Central memory CD4-positive, alpha-beta T cell (primary cell): ENCODE results near the gene GAK.
"Not testable (repeated sequence)": the region's sequence is repeated elsewhere in the genome, so short reads cannot be mapped to it uniquely, and the experiment has no call there.

ENCODE experiments used
- DNase-seq: peaks from one replicate; pipeline ENCODE4 v3.0.0; 2022

The GAK gene

DNA sequence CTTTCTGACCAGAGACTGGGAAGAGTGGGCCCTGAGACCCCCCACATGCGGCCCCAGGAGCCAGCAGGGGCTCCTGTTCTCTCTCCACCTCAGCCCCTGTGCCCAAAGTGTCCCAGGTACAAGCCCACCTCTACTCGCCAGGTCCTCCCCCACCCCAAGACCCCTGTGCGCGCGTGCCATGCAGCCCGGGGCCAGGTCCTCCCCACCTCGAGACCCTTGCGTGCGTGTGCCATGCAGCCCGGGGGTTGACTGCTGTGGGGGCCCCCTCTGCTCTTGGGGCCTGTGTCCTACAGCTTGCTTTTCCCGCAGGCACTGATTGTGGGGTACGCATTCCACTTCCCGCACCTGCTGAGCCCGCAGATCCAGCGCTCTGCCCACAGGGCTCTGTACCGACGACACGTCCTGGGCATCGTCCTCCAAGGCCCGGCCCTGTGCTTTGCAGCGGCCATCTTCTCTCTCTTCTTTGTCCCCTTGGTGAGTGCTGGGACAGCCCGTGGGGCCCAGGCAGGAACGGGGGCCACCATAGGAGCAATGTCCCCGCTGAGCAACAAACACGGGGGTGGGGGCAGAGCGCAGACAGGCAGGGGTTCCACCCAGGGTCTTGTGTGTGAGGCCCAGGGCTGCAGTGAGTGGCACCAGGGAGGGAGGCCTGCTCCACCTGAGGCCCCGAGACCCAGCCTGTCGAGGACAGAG is 20.9 kb upstream of the GAK start:
- no peak for DNase-seq

- DNase-seq: no peak
These were observed 19.7 kb upstream of the GAK start for GRCh38 chr4:951594-952468.

DNA sequence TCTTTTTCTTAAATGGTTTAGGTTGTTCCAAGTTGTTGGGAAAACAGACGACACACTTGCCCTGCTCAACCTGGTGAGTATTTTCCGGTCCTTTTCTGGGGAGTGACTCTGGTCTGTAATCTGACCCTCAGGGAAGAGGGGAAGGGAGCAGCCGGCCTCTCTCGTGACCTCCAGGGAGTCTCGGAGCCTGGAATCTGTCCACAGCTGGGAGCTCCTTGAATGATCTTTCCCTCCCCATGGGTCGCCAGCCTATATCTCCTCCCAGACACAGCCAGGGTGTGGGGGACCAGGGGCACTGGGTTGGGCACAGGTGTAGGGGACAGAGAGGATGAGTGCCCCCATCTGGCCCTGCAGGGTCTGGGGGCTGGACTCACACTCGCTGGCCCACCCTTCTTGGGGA is 19.1 kb upstream of the GAK start:
- DNase-seq: no peak

- no peak for DNase-seq
These were observed 18.3 kb upstream of the GAK start for GRCh38 chr4:950136-951020.

DNA sequence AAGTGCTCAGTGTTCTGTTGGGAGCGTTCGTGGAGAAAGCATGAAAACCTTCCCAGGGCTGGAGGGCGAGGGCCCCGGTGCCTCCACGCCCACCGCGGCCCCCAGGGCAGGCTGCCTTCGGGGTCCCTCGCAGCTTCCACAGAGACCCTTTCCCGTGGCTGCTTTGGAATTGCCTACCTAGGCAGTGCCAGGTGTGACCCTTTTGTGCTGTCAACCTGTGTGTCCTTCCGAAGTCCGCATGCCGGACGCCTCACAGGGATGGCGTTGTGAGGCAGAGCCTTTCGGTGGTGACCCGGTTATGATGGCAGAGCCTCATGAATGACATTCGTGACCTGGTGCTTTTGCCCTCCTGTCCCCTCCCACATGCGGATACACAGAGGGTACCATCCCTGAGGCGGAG is 17.5 kb upstream of the GAK start:
- no peak for DNase-seq

- DNase-seq: no peak
These were observed 16.8 kb upstream of the GAK start for GRCh38 chr4:948936-949300.

DNA sequence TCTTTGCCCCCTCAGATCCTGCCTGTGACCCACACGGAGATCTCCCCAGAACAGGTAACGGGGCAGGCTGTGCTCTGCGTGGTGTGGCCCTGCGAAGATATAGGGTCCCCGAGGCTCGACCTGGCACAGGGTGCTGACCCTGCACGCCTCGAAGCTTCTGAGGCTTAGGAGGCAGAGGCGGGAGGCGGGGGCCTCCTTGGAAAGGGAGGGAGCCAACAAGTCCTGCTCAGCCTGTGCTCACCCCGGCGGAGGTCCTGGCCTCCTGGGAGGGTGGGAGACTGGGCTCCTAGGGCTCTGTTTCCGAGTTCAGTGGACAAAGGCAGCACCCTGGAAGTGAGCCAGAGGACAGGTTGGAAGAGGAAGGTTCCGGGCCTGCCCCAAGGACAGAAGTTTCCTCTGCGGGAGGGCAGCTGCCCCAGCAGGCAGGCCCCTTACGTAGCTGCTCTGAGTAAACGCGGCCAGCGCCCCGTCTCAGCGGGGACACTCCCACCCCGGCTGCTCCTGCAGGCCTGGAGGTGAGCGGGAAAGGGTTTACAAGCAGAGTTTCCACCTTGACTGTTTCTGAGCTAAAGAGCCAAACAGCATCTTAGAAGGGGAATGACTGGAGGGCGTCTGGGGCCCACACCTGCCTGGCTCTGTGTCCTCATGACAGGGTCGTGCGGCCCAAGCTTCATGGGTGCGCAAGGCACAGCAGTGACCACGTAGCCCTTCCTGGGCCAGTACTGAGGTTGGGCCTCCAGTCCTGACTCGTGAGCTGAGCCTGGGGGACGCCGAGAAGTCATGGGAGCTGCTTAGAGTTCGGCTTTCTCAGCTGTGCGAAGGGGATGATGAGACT is 16.2 kb upstream of the GAK start:
- no peak for DNase-seq

- no peak for DNase-seq
These were observed 15.4 kb upstream of the GAK start for GRCh38 chr4:947491-947971.

DNA sequence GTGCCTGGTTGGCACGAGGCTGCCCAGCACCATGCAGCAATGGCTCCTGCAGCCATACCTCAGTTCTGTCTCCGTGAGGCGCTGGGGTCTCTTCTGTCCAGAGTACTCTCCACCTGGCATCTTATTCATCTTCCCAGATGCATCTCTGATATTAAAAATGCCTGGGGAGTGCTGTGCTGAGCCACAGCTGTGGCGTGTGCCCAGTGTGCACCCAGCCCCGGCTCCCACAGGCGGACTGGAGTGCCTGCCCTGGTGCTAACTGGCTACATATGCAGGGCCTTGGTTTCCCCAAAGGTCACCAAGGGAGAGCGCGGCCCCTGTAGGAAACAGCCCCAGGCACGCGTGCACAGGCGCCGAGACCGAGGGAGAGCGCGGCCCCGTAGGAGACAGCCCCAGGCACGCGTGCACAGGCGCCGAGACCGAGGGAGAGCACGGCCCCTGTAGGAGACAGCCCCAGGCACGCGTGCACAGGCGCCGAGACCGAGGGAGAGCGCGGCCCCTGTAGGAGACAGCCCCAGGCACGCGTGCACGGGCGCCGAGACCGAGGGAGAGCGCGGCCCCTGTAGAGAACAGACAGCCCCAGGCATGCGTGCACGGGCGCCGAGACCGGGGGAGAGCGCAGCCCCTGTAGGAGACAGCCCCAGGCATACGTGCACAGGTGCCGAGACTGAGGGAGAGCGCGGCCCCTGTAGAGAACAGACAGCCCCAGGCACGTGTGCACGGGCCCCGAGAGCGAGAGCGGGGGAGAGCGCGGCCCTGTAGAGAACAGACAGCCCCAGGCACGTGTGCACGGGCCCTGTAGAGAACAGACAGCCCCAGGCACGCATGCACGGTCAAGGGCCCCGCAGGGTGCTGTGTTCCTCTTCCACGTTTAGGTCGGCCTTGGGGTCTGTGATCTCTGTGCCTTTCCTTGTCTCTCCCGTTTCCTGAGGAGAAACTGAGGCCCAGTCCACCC is 14.7 kb upstream of the GAK start:
- DNase-seq: no peak

- DNase-seq: no peak
These were observed 14.0 kb upstream of the GAK start for GRCh38 chr4:946103-946450.

DNA sequence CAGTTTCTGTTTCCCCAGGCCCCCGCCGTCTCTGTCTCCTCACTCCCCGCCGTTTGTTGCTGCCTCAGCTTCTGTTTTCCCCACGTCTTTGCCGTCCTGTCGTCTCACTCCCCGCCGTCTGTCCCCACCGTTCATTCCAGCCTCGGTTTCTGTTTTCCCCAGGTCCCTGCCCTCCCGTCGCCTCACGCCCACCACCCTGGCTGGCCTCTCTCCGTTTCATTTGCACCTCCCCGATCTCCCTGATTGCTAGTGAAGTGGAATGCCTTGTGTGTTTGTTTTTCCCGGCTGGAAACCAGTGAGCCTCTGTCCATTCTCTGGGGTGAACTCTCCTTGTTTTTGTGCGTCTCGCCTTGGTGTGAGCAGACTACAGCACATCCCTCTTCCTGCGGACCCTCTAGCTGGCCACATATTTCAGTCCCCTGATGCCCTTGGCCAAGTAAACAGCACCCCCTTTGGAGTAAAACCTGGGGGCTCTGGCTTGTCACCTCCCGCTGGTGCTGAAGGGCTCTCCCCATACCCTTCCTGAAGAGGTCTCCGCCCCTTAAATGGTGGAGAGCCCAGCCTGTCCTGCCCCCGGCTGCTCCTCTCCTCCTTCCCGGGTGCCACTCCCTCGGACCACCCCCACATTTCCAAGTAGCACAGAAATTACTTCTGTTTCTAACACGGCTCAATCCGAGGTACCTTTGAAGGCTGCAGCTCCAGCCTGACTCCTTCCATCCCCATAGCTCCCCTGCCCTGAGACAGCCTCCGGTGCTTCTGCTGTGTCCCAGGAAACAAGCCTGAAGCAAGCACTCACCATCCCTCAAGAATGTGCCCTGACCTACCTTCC is 13.4 kb upstream of the GAK start:
- no peak for DNase-seq

GRCh38 chr4:939508-939907 is 7.4 kb upstream of the GAK start:
- DNase-seq: not testable (repeated sequence)

DNA sequence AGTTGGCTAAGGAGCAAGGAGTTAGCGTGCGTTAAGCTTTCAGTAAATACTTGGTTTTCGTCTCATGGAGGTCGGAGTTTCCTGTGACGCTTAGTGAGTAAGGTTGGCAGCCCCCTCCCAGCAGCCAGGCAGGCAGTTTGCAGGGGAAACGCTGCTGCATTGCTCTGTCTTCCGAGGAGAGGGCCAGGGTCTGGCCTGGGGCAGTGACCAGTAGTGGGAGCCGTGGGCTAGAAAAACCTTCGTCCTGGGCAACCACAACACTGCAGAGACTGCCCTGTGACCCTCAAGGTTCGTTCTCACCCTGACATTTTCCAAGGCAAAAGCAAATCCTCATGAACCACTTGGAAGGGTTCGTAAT is 576 bp upstream of the GAK start:
- DNase-seq: no peak

- no peak for DNase-seq
These were observed 739 bp downstream of the GAK start for GRCh38 chr4:931194-931959.

- DNase-seq: no peak
These were observed 1.3 kb downstream of the GAK start for GRCh38 chr4:930827-931193.

GRCh38 chr4:930028-930551 is 2.0 kb downstream of the GAK start:
- DNase-seq: no peak

GRCh38 chr4:929096-929765 is 2.9 kb downstream of the GAK start:
- DNase-seq: no peak

DNA sequence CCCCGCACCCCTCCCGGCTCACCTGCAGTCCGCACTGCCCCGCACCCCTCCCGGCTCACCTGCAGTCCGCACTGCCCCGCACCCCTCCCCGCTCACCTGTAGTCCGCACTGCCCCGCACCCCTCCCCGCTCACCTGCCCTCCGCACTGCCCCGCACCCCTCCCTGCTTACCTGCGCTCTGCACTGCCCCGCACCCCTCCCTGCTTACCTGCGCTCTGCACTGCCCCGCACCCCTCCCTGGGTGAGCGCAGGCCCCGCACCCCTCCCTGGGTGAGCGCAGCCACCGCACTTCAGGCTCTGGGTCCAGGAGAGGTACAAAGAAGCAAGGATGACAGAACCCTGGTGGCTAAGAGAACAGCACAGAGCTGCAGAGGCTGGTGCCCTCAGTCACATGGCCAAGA is 4.5 kb downstream of the GAK start:
- not testable (repeated sequence) for DNase-seq

GRCh38 chr4:926538-926937 is 5.6 kb downstream of the GAK start:
- no peak for DNase-seq
